Testis (tissue), 3 donors: Measurements from ENCODE around the gene CSF1R. TPM values are rescaled to one million over a fixed set of nuclear protein-coding genes. Genes with fewer than 3 reads are reported as not detected.

ENCODE experiments used
- DNase-seq: peaks from one replicate; pipeline ENCODE4 v3.0.0-alpha.2; 2019
- H3K27ac ChIP-seq, 2 donors: fragments of 200-600 bp; sonication (generic); one replicate each; pipeline ENCODE4 v1.5.1; 2019
- H3K27me3 ChIP-seq: fragments of 200-600 bp; sonication (generic); one replicate; pipeline ENCODE4 v1.5.1; 2019
- H3K36me3 ChIP-seq: fragments of 200-600 bp; sonication (generic); one replicate; pipeline ENCODE4 v1.5.1; 2017; ENCODE audit warnings: low read depth; ENCODE audit errors: missing control alignments
- H3K4me1 ChIP-seq: fragments of 200-600 bp; sonication (generic); one replicate; pipeline ENCODE4 v1.5.1; 2019
- H3K4me3 ChIP-seq, 2 donors: fragments of 200-600 bp; sonication (generic); one replicate each; pipeline ENCODE4 v1.5.1; 2017 to 2019
- H3K9me3 ChIP-seq: fragments of 200-600 bp; sonication (generic); one replicate; pipeline ENCODE4 v1.5.1; 2017
- POLR2A ChIP-seq: fragments of 450-650 bp; IDR thresholded peaks from one replicate; pipeline ENCODE4 v1.6.1; 2017; ENCODE audit warnings: antibody characterized with exemption, mild to moderate bottlenecking, moderate library complexity
- WGBS, 2 donors: methylation state at CpG; one replicate each; pipeline ENCODE4 v1.1.5; 2018; 5-methylcytosine and 5-hydroxymethylcytosine counted together
- intact Hi-C: fragments of 100-400 bp; cut with DNase I; formaldehyde crosslinking; loops from one replicate; pipeline ENCODE4 v1.15.1; 2023; ENCODE audit warnings: low total_unique reads
- polyA plus RNA-seq: library from polyadenylated mRNA; stranded (reverse); fragments of 350-450 nt; fragmentation: Illumina TruSeq; extraction: RNeasy Lipid Tissue Mini Kit (QIAGEN cat#74804); gene quantifications from one replicate; pipeline ENCODE4 v1.2.3, GENCODE V29; 2014; ENCODE audit warnings: low read depth, low replicate concordance; ENCODE audit not compliant: insufficient read depth
- small RNA-seq, 2 donors: library from RNA; depleted of rRNA; stranded (forward); fragments of <200 nt; gene quantifications; one replicate each; pipeline ENCODE3, GENCODE V24; 2016
- total RNA-seq, 2 donors: library from RNA; depleted of rRNA; stranded (reverse); fragments of >200 nt; gene quantifications; one replicate each; pipeline ENCODE4 v1.2.3, GENCODE V29; 2016
- TF ChIP-seq, protein P1 (sequence below), 3 experiments: fragments of 450-650 bp in 2 of 3; fragments of 200-600 bp in 1 of 3; sonication (generic) in 1 of 3; IDR thresholded peaks; one replicate each; pipeline ENCODE4 v1.5.1; 2016 to 2019; ENCODE audit warnings: antibody characterized with exemption in 3 of 3, mild to moderate bottlenecking in 2 of 3, moderate library complexity in 1 of 3

Gene CSF1R
- total and polyA plus RNA-seq, 3 donors from 2014 or later, result 4.3 to 25.4 (median 15.7) TPM

DNA sequence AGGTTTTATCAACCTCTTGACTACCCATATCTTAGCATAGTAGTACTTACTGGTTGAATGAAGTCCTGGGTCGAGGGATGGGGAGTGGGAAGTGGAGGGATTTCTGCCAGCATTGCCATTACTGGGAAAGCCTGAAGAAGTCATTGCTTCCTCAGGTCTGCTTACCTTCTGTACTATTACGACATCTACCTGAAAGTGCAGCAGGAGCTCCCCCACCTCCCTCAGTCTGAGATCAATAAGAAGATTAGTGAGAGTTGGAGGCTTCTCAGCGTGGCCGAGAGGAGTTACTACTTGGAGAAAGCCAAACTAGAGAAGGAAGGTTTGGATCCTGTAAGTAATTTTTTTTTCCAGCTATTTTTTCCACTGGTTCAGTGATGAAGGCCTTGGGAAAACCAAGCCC, 80.0 kb downstream of the CSF1R start:
- intact Hi-C loops, result no loop called here
- Histone ChIP-seq H3K4me3 (no peak overlapping the region), H3K27ac (no peak overlapping the region), H3K27me3 (no peaks in the 10 kb centered on the region), H3K4me1 (peaks cover 17% of the 10 kb centered on the region), H3K36me3 (no peaks in the 10 kb centered on the region), H3K9me3 (no peaks in the 10 kb centered on the region)
- no peak for TF ChIP-seq POLR2A
- TF ChIP-seq, protein P1, sequence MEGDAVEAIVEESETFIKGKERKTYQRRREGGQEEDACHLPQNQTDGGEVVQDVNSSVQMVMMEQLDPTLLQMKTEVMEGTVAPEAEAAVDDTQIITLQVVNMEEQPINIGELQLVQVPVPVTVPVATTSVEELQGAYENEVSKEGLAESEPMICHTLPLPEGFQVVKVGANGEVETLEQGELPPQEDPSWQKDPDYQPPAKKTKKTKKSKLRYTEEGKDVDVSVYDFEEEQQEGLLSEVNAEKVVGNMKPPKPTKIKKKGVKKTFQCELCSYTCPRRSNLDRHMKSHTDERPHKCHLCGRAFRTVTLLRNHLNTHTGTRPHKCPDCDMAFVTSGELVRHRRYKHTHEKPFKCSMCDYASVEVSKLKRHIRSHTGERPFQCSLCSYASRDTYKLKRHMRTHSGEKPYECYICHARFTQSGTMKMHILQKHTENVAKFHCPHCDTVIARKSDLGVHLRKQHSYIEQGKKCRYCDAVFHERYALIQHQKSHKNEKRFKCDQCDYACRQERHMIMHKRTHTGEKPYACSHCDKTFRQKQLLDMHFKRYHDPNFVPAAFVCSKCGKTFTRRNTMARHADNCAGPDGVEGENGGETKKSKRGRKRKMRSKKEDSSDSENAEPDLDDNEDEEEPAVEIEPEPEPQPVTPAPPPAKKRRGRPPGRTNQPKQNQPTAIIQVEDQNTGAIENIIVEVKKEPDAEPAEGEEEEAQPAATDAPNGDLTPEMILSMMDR (IDR thresholded peaks at IDR 0.05), result no peak
- DNase-seq, result no peak
- WGBS, 2 donors, result 86% methylated on average over 4 of the region's 4 CpGs

Small RNA genes lying within 50 kb of the gene (small RNA-seq; reads per million reads assigned to genes)
- 0 reads per million in 2 donors for gene RF00019

Other genes with a start within 250 kb of the CSF1R start
- gene PDE6A, start 141.8 kb downstream of the CSF1R start, total RNA-seq, result 1 to 10 TPM; 3.2 to 4.6 TPM
- gene PDE6A, start 141.8 kb downstream of the CSF1R start, polyA plus RNA-seq, result 2.9 TPM
- 10 to 100 TPM; 13.5 to 16.3 TPM for gene SLC26A2, start 125.8 kb downstream of the CSF1R start, total RNA-seq
- 7.4 TPM for gene SLC26A2, start 125.8 kb downstream of the CSF1R start, polyA plus RNA-seq
- 1 to 10 TPM; 7.8 to 9.7 TPM for gene TIGD6, start 85.9 kb downstream of the CSF1R start, total RNA-seq
- 11.2 TPM for gene TIGD6, start 85.9 kb downstream of the CSF1R start, polyA plus RNA-seq
- 10 to 100 TPM; 63.6 to 72.5 TPM for gene HMGXB3, start 85.8 kb downstream of the CSF1R start, total RNA-seq
- 33.5 TPM for gene HMGXB3, start 85.8 kb downstream of the CSF1R start, polyA plus RNA-seq
- 10 to 100 TPM; 71.2 to 87.0 TPM for gene PDGFRB, start 69.3 kb upstream of the CSF1R start, total RNA-seq
- 61.6 TPM for gene PDGFRB, start 69.3 kb upstream of the CSF1R start, polyA plus RNA-seq
- gene CDX1, start 80.2 kb upstream of the CSF1R start, total RNA-seq, result 1 to 10 TPM; 3.4 to 5.2 TPM
- gene CDX1, start 80.2 kb upstream of the CSF1R start, polyA plus RNA-seq, result 3.4 TPM
- under 1 TPM in 1 of 2 donors, not detected in 1; 0.12 TPM for gene SLC6A7, start 103.5 kb upstream of the CSF1R start, total RNA-seq
- gene SLC6A7, start 103.5 kb upstream of the CSF1R start, polyA plus RNA-seq, result not detected
- gene CAMK2A, start 203.2 kb upstream of the CSF1R start, total RNA-seq, result under 1 TPM; 0.24 to 0.25 TPM
- 0.70 TPM for gene CAMK2A, start 203.2 kb upstream of the CSF1R start, polyA plus RNA-seq
- gene ARSI, start 216.4 kb upstream of the CSF1R start, total RNA-seq, result under 1 TPM; 0.79 to 0.93 TPM
- gene ARSI, start 216.4 kb upstream of the CSF1R start, polyA plus RNA-seq, result 0.92 TPM